Vagina (tissue), 2 donors: ENCODE results near the gene GID8. TPM values are rescaled to one million over a fixed set of nuclear protein-coding genes. Genes with fewer than 3 reads are reported as not detected.

Experiments used
- DNase-seq, 2 donors: peaks; one replicate each; pipeline ENCODE4 v3.0.0-alpha.2; 2017; ENCODE audit errors: extremely low spot score in 2 of 2
- H3K27ac ChIP-seq: fragments of 200-600 bp; sonication (generic); one replicate; pipeline ENCODE4 v1.5.1; 2019
- H3K27me3 ChIP-seq: fragments of 200-600 bp; sonication (generic); one replicate; pipeline ENCODE4 v1.5.1; 2019
- H3K36me3 ChIP-seq, 2 donors: fragments of 200-600 bp; sonication (generic); one replicate each; pipeline ENCODE4 v1.5.1; 2017 to 2019
- H3K4me1 ChIP-seq: fragments of 200-600 bp; sonication (generic); one replicate; pipeline ENCODE4 v1.5.1; 2019
- H3K4me3 ChIP-seq, 2 donors: fragments of 200-600 bp; sonication (generic); 1 replicate in 1 of 2; 2 replicates in 1 of 2; pipeline ENCODE4 v1.5.1; 2016 to 2019
- H3K9me3 ChIP-seq: fragments of 200-600 bp; sonication (generic); one replicate; pipeline ENCODE4 v1.5.1; 2019
- POLR2A ChIP-seq, 2 donors: fragments of 450-650 bp; IDR thresholded peaks; one replicate each; pipeline ENCODE4 v1.6.1; 2017; ENCODE audit warnings: antibody characterized with exemption in 2 of 2, mild to moderate bottlenecking in 2 of 2, moderate library complexity in 2 of 2
- POLR2AphosphoS5 ChIP-seq, 2 donors: sonication (generic); formaldehyde crosslinking; IDR thresholded peaks; one replicate each; pipeline ENCODE4 v1.9.0; 2017; ENCODE audit warnings: antibody characterized with exemption in 2 of 2, mild to moderate bottlenecking in 2 of 2, low read depth in 1 of 2; ENCODE audit not compliant: insufficient read depth in 1 of 2
- intact Hi-C: fragments of 100-400 bp; cut with DNase I; formaldehyde crosslinking; loops from one replicate; pipeline ENCODE4 v1.15.1; 2023
- total RNA-seq: library from RNA; depleted of rRNA; stranded (reverse); fragments of >200 nt; gene quantifications from one replicate; pipeline ENCODE4 v1.2.3, GENCODE V29; 2016
- TF ChIP-seq, protein P1 (sequence below), 3 experiments: fragments of 450-650 bp in 2 of 3; fragments of 200-600 bp in 1 of 3; sonication (generic) in 1 of 3; IDR thresholded peaks; one replicate each; pipeline ENCODE4 v1.5.1; 2017 to 2019; ENCODE audit warnings: antibody characterized with exemption in 3 of 3, mild to moderate bottlenecking in 2 of 3, moderate library complexity in 2 of 3

GID8 gene
- total RNA-seq, 1 donor from 2014 or later: 30.2 TPM

- DNase-seq: no peak
- Histone ChIP-seq H3K9me3 (no peaks in the 10 kb centered on the region), H3K4me1 (peaks cover 32% of the 10 kb centered on the region), H3K27ac (no peak overlapping the region), H3K27me3 (no peaks in the 10 kb centered on the region), H3K36me3 (peaks cover 0 to 55% of the 10 kb centered on the region in 2 donors), H3K4me3 (no peak overlapping the region)
- intact Hi-C loops: no loop called here
- no peak for TF ChIP-seq POLR2A (IDR thresholded peaks at IDR 0.05)
These were observed 42.4 kb upstream of the GID8 start for GRCh38 chr20:62895539-62895938.

DNA sequence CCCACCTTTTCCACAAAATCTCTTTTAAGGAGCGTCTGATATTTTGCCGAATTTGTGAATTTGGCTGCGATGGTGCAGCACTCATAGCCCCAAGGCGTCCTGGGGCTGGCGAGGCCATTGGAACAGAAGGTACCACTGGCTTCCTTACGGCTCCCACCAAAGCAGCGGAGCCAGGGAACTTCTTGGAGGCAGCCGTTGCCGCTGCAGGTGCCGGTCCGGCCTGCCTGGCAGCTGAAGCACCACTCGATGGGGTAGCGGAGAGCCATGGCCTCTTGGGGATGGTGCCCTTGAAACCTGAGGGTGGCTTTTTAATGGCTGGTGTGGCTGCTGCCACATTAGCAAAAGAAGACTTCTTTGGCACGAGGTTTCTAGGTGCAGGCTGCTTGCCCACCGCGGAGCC, 41.4 kb upstream of the GID8 start:
- H3K9me3 ChIP-seq: no peaks in the 10 kb centered on the region
- no peaks in the 10 kb centered on the region for H3K27me3 ChIP-seq
- H3K4me1 ChIP-seq: peaks cover 33% of the 10 kb centered on the region
- DNase-seq: no peak
- peaks cover 0 to 45% of the 10 kb centered on the region in 2 donors for H3K36me3 ChIP-seq
- no peak overlapping the region for H3K4me3 ChIP-seq
- no peak overlapping the region for H3K27ac ChIP-seq
- intact Hi-C loops: no loop called here
- TF ChIP-seq, protein P1, sequence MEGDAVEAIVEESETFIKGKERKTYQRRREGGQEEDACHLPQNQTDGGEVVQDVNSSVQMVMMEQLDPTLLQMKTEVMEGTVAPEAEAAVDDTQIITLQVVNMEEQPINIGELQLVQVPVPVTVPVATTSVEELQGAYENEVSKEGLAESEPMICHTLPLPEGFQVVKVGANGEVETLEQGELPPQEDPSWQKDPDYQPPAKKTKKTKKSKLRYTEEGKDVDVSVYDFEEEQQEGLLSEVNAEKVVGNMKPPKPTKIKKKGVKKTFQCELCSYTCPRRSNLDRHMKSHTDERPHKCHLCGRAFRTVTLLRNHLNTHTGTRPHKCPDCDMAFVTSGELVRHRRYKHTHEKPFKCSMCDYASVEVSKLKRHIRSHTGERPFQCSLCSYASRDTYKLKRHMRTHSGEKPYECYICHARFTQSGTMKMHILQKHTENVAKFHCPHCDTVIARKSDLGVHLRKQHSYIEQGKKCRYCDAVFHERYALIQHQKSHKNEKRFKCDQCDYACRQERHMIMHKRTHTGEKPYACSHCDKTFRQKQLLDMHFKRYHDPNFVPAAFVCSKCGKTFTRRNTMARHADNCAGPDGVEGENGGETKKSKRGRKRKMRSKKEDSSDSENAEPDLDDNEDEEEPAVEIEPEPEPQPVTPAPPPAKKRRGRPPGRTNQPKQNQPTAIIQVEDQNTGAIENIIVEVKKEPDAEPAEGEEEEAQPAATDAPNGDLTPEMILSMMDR (IDR thresholded peaks at IDR 0.05): no peak
- no peak for TF ChIP-seq POLR2AphosphoS5 (IDR thresholded peaks at IDR 0.05; ENCODE audit: insufficient read depth in 1 of 2, low read depth in 1 of 2)
- no peak for TF ChIP-seq POLR2A (IDR thresholded peaks at IDR 0.05)

DNA sequence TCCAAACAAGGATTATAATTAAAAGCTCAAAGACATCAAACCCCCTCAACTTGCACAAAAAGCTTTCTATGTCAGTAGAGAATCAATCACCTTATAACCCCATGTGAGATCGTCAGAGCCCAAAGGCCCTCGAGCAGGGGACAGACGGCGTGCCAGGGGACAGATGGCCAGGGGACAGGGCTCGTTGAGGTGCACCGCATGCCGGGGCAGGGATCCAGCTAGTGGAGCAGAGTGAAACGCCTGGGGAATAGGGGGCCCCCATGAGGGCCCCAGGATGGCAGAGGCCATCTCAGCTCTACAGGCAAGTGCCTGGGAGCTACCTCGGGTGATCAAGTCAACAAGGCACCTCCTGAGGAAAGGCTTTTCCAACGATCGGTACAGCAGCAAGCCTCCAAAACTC, 40.3 kb upstream of the GID8 start:
- H3K27me3 ChIP-seq: no peaks in the 10 kb centered on the region
- H3K27ac ChIP-seq: no peak overlapping the region
- intact Hi-C loops: no loop called here

DNA sequence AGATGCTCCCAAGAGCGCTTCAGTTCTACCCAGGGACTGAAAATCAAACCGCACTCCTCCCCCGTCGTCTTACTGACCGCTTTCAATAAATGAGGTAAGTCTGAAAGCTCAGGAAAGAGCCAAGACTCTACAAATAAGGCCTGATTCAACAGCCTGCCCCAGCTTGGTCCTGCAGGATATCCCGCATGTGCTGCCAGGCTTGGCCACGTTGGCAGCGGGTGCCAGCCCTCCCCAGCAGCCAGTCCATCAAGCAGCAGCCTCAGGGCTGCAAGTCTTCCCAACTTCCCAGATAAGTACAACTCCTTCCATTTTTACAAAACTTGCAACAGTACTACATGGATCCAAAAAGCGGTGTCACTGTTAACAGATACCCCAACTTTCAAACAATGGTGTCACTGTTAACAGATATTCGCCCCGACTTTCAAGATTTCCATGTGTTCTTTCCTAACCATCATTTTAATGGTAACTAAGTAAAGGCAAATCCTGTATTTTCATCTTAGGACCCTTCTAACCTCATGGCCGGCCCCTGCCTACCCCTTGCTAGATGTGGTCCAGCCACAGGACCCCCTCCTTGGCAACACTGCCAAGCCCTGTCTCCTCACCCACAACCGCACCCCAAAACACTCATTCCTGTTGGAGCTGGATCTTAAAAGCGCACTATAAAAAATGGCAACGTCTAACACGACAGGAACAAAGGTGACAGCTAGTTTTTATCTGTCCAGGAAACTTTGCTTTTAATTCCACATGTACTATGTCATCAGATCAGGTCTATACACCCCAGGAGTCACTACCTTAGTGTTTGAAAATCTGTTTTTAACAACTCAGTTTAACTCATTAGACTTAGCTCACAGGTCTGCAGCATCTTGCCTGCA, 39.6 kb upstream of the GID8 start:
- no peak for TF ChIP-seq POLR2A (IDR thresholded peaks at IDR 0.05)
- TF ChIP-seq POLR2AphosphoS5 (IDR thresholded peaks at IDR 0.05; ENCODE audit: insufficient read depth in 1 of 2, low read depth in 1 of 2): peak in 1 of 2 donors; percentile 14
- no peak for DNase-seq
- Histone ChIP-seq H3K27me3 (no peaks in the 10 kb centered on the region), H3K4me3 (no peak overlapping the region), H3K36me3 (peaks cover 0 to 38% of the 10 kb centered on the region in 2 donors), H3K9me3 (no peaks in the 10 kb centered on the region), H3K27ac (no peak overlapping the region), H3K4me1 (peaks cover 33% of the 10 kb centered on the region)
- intact Hi-C loops: no loop called here

More for the DNA sequence above, 40.3 kb upstream of the GID8 start:
- Histone ChIP-seq H3K36me3 (peaks cover 0 to 38% of the 10 kb centered on the region in 2 donors), H3K9me3 (no peaks in the 10 kb centered on the region), H3K4me3 (no peak overlapping the region), H3K4me1 (peaks cover 33% of the 10 kb centered on the region)
- DNase-seq: no peak
- TF ChIP-seq, protein P1 (IDR thresholded peaks at IDR 0.05): no peak
- TF ChIP-seq POLR2AphosphoS5 (IDR thresholded peaks at IDR 0.05; ENCODE audit: insufficient read depth in 1 of 2, low read depth in 1 of 2) (no peak), POLR2A (IDR thresholded peaks at IDR 0.05) (no peak)

DNA sequence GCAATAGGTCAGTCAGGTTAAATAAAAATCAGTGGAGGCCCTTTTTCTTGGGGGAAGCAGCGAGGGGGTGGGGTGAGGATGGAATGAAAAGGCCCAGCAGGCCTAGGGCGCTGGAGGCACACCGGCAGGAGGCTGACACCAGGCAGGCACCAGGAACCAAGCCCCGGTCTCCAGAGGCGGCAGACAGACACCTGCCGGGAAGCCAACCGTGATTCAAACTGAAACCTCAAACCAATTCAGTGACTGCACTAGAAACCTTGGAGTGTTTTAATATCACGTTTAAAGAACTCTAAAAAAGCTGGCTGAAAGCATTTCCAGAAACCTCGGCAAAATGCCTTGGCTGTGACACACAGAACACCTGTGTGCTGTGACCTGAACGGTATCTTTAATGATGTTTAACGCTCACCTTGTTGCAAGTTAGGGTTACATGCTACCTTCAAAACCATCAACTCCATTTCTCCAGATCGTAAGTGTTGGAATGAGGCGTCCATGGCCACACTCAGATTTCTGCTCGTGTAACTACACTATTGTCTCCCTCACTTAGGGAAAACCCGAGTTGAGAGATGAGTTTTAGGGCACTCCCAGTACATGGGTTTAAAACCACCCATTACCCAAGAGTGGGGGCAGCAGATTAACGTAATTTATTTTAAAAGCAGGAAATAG, 38.8 kb upstream of the GID8 start:
- intact Hi-C loops: no loop called here
- TF ChIP-seq, protein P1 (IDR thresholded peaks at IDR 0.05): no peak
- TF ChIP-seq POLR2A (IDR thresholded peaks at IDR 0.05) (no peak), POLR2AphosphoS5 (IDR thresholded peaks at IDR 0.05; ENCODE audit: insufficient read depth in 1 of 2, low read depth in 1 of 2) (peak in 1 of 2 donors; percentile 4)
- Histone ChIP-seq H3K4me3 (no peak overlapping the region), H3K27ac (no peak overlapping the region), H3K9me3 (no peaks in the 10 kb centered on the region), H3K36me3 (peaks cover 0 to 38% of the 10 kb centered on the region in 2 donors), H3K4me1 (peaks cover 33% of the 10 kb centered on the region), H3K27me3 (no peaks in the 10 kb centered on the region)
- no peak for DNase-seq
